ENCODE data around the gene DHX30.

The DHX30 gene

DNA sequence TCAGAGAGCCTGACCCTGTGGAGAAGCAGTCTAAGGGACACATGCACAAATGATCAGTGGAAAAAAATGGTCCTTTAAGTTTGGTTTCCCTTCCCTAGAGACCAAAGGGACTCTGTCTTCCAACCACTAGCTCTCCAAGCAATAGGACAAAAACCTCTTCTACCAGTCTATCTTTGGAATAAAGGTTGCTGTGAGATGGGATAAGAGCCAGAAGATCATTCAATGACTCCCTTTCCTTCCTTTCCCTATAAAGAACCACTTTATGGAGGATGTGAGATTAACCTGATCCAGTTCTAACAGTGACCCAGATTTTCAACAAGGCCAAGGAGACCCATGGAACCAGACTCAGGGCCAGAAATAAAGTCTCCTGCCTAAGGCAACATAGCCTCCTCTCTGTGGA, 74.8 kb downstream of the DHX30 start:
- TF ChIP-seq ZNF518A (tag by site-specific recombination; conservative IDR thresholded peaks at IDR 0.05; ENCODE audit: low read depth) (no peak), ZNF37A (tag by site-specific recombination; IDR thresholded peaks at IDR 0.05) (no peak), ZNF549 (tag by site-specific recombination; IDR thresholded peaks at IDR 0.05) (no peak)
- Histone ChIP-seq H3K4me3 (ENCODE audit: low read depth, low read length) (no peak overlapping the region), H3K27ac (ENCODE audit: extremely low read depth, low read depth, low read length) (no peak overlapping the region), H3K9me3 (ENCODE audit: control insufficient read depth, insufficient read depth, low read depth, low read length) (no peaks in the 10 kb centered on the region), H3K4me1 (ENCODE audit: control insufficient read depth, insufficient read depth, low read length) (no peaks in the 10 kb centered on the region), H3K36me3 (ENCODE audit: control insufficient read depth in 2 of 2, insufficient read depth in 1 of 2, low read length in 2 of 2) (peaks cover 4 to 19% of the 10 kb centered on the region in 2 experiments; a peak in 2 of 3 replicates)
- CTCF ChIA-PET = interaction anchor here (1.2 kb wide), 1 partner anchor 112 kb away, joined by 3 read pairs; no protein-coding TSS in a partner anchor
- POLR2A ChIA-PET = no interaction called here

GRCh38 chr3:47882338-47882737, 79.4 kb downstream of the DHX30 start:
- Histone ChIP-seq H3K4me1 (ENCODE audit: control insufficient read depth, insufficient read depth, low read length) (no peaks in the 10 kb centered on the region), H3K36me3 (ENCODE audit: control insufficient read depth in 2 of 2, insufficient read depth in 1 of 2, low read length in 2 of 2) (peaks cover 0 to 9% of the 10 kb centered on the region in 2 experiments; a peak in 1 of 3 replicates), H3K4me3 (ENCODE audit: low read depth, low read length) (no peak overlapping the region), H3K9me3 (ENCODE audit: control insufficient read depth, insufficient read depth, low read depth, low read length) (no peaks in the 10 kb centered on the region), H3K27ac (ENCODE audit: extremely low read depth, low read depth, low read length) (no peak overlapping the region)
- CTCF ChIA-PET = interaction anchor here (0.6 kb wide), 1 partner anchor 18 kb away, joined by 4 read pairs; no protein-coding TSS in a partner anchor
- TF ChIP-seq ZNF48 (tag by site-specific recombination; IDR thresholded peaks at IDR 0.05) (no peak), GLI2 (tag by site-specific recombination; IDR thresholded peaks at IDR 0.05; ENCODE audit: borderline replicate concordance, low read depth) (no peak), ZNF2 (tag by site-specific recombination; IDR thresholded peaks at IDR 0.05) (no peak), ZNF660 (tag by site-specific recombination; IDR thresholded peaks at IDR 0.05) (no peak), KLF8 (tag by site-specific recombination; IDR thresholded peaks at IDR 0.05) (no peak), SCRT1 (tag by site-specific recombination; IDR thresholded peaks at IDR 0.05; ENCODE audit: borderline replicate concordance) (no peak), ZNF610 (tag by site-specific recombination; IDR thresholded peaks at IDR 0.05; ENCODE audit: borderline replicate concordance) (no peak), IKZF3 (tag by site-specific recombination; IDR thresholded peaks at IDR 0.05) (no peak)
- TF ChIP-seq, protein P1, sequence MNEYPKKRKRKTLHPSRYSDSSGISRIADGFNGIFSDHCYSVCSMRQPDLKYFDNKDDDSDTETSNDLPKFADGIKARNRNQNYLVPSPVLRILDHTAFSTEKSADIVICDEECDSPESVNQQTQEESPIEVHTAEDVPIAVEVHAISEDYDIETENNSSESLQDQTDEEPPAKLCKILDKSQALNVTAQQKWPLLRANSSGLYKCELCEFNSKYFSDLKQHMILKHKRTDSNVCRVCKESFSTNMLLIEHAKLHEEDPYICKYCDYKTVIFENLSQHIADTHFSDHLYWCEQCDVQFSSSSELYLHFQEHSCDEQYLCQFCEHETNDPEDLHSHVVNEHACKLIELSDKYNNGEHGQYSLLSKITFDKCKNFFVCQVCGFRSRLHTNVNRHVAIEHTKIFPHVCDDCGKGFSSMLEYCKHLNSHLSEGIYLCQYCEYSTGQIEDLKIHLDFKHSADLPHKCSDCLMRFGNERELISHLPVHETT (tag by site-specific recombination; IDR thresholded peaks at IDR 0.05) = no peak
- TF ChIP-seq, protein P2, sequence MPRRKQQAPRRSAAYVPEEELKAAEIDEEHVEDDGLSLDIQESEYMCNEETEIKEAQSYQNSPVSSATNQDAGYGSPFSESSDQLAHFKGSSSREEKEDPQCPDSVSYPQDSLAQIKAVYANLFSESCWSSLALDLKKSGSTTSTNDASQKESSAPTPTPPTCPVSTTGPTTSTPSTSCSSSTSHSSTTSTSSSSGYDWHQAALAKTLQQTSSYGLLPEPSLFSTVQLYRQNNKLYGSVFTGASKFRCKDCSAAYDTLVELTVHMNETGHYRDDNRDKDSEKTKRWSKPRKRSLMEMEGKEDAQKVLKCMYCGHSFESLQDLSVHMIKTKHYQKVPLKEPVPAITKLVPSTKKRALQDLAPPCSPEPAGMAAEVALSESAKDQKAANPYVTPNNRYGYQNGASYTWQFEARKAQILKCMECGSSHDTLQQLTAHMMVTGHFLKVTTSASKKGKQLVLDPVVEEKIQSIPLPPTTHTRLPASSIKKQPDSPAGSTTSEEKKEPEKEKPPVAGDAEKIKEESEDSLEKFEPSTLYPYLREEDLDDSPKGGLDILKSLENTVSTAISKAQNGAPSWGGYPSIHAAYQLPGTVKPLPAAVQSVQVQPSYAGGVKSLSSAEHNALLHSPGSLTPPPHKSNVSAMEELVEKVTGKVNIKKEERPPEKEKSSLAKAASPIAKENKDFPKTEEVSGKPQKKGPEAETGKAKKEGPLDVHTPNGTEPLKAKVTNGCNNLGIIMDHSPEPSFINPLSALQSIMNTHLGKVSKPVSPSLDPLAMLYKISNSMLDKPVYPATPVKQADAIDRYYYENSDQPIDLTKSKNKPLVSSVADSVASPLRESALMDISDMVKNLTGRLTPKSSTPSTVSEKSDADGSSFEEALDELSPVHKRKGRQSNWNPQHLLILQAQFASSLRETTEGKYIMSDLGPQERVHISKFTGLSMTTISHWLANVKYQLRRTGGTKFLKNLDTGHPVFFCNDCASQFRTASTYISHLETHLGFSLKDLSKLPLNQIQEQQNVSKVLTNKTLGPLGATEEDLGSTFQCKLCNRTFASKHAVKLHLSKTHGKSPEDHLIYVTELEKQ (tag by site-specific recombination; IDR thresholded peaks at IDR 0.05; ENCODE audit: borderline replicate concordance) = no peak
- POLR2A ChIA-PET = no interaction called here
